Ascending aorta (tissue), 2 donors: ENCODE measurements around the gene PCBP4. TPM values are rescaled to one million over a fixed set of nuclear protein-coding genes. Genes with fewer than 3 reads are reported as not detected.

Experiments used
- DNase-seq, 2 donors: peaks; one replicate each; pipeline ENCODE4 v3.0.0-alpha.2; 2019; ENCODE audit warnings: low spot score in 2 of 2
- H3K27ac ChIP-seq, 2 donors: fragments of 200-600 bp; sonication (generic); one replicate each; pipeline ENCODE4 v1.5.1; 2016 to 2017; ENCODE audit warnings: mild to moderate bottlenecking in 1 of 2
- H3K27me3 ChIP-seq: fragments of 200-600 bp; sonication (generic); one replicate; pipeline ENCODE4 v1.5.1; 2017
- H3K36me3 ChIP-seq, 2 donors: fragments of 200-600 bp; sonication (generic); one replicate each; pipeline ENCODE4 v1.5.1; 2016
- H3K4me1 ChIP-seq, 2 donors: fragments of 200-600 bp; sonication (generic); one replicate each; pipeline ENCODE4 v1.5.1; 2016 to 2017; ENCODE audit warnings: mild to moderate bottlenecking in 1 of 2
- H3K4me3 ChIP-seq, 2 donors: fragments of 200-600 bp; sonication (generic); one replicate each; pipeline ENCODE4 v1.5.1; 2016 to 2017; ENCODE audit warnings: mild to moderate bottlenecking in 1 of 2
- H3K9me3 ChIP-seq, 2 donors: fragments of 200-600 bp; sonication (generic); one replicate each; pipeline ENCODE4 v1.5.1; 2016
- CTCF ChIP-seq, 3 experiments: fragments of 200-600 bp in 2 of 3; fragments of 450-650 bp in 1 of 3; sonication (generic) in 2 of 3; IDR thresholded peaks; one replicate each; pipeline ENCODE4 v1.5.1; 2016 to 2019; ENCODE audit warnings: antibody characterized with exemption in 3 of 3, mild to moderate bottlenecking in 1 of 3, moderate library complexity in 1 of 3
- intact Hi-C: fragments of 100-400 bp; cut with DNase I; formaldehyde crosslinking; loops from one replicate; pipeline ENCODE4 v1.15.1; 2023
- total RNA-seq: library from RNA; depleted of rRNA; stranded (reverse); fragments of >200 nt; gene quantifications from one replicate; pipeline ENCODE4 v1.1.0, GENCODE V29; 2016

Gene PCBP4
- total RNA-seq, 1 donor from 2014 or later = 256 TPM

- H3K4me1 ChIP-seq = no peaks in the 10 kb centered on the region
- no peak overlapping the region for H3K27ac ChIP-seq
- intact Hi-C loops = loop anchor here (10.0 kb wide), 2 partner anchors 564 to 756 kb away; partner anchors contain the start of genes GLT8D1, MANF and SPCS1
- H3K9me3 ChIP-seq = no peaks in the 10 kb centered on the region
- TF ChIP-seq CTCF (IDR thresholded peaks at IDR 0.05) = no peak
- DNase-seq = no peak
- no peak overlapping the region for H3K4me3 ChIP-seq
- peaks cover 0 to 7% of the 10 kb centered on the region in 2 donors for H3K36me3 ChIP-seq
- no peaks in the 10 kb centered on the region for H3K27me3 ChIP-seq
Observed at GRCh38 chr3:51949121-51949520, 18.1 kb downstream of the PCBP4 start.

- intact Hi-C loops = loop anchor here (10.0 kb wide), 2 partner anchors 563 to 757 kb away; partner anchors contain the start of genes GLT8D1, MANF and SPCS1
- TF ChIP-seq CTCF (IDR thresholded peaks at IDR 0.05) = no peak
Observed at GRCh38 chr3:51948016-51948580, 19.2 kb downstream of the PCBP4 start.

GRCh38 chr3:51947215-51947900, 19.9 kb downstream of the PCBP4 start:
- no peak for DNase-seq
- no peaks in the 10 kb centered on the region for H3K9me3 ChIP-seq
- intact Hi-C loops = loop anchor here (10.0 kb wide), 2 partner anchors 563 to 757 kb away; partner anchors contain the start of genes GLT8D1, MANF and SPCS1
- peaks cover 0 to 7% of the 10 kb centered on the region in 2 donors for H3K36me3 ChIP-seq
- no peak for TF ChIP-seq CTCF (IDR thresholded peaks at IDR 0.05)
- no peak overlapping the region for H3K27ac ChIP-seq
- H3K4me3 ChIP-seq = no peak overlapping the region
- H3K4me1 ChIP-seq = peaks cover 12% of the 10 kb centered on the region in 2 donors
- no peaks in the 10 kb centered on the region for H3K27me3 ChIP-seq

More at GRCh38 chr3:51948016-51948580, 19.2 kb downstream of the PCBP4 start:
- Histone ChIP-seq H3K4me1 (peaks cover 4% of the 10 kb centered on the region in 2 donors), H3K27ac (no peak overlapping the region), H3K9me3 (no peaks in the 10 kb centered on the region), H3K36me3 (peaks cover 0 to 7% of the 10 kb centered on the region in 2 donors), H3K27me3 (no peaks in the 10 kb centered on the region), H3K4me3 (no peak overlapping the region)
- DNase-seq = no peak

GRCh38 chr3:51946796-51947195, 20.5 kb downstream of the PCBP4 start:
- DNase-seq = no peak
- TF ChIP-seq CTCF (IDR thresholded peaks at IDR 0.05) = no peak
- H3K4me1 ChIP-seq = peaks cover 13 to 14% of the 10 kb centered on the region in 2 donors
- H3K36me3 ChIP-seq = peaks cover 0 to 7% of the 10 kb centered on the region in 2 donors
- intact Hi-C loops = loop anchor here (10.0 kb wide), 2 partner anchors 562 to 758 kb away; partner anchors contain the start of genes GLT8D1, MANF and SPCS1
- no peak overlapping the region for H3K4me3 ChIP-seq
- no peaks in the 10 kb centered on the region for H3K9me3 ChIP-seq
- H3K27ac ChIP-seq = no peak overlapping the region
- no peaks in the 10 kb centered on the region for H3K27me3 ChIP-seq

GRCh38 chr3:51945926-51946705, 21.1 kb downstream of the PCBP4 start:
- Histone ChIP-seq H3K36me3 (peaks cover 0 to 7% of the 10 kb centered on the region in 2 donors), H3K27me3 (no peaks in the 10 kb centered on the region), H3K4me1 (peaks cover 14 to 18% of the 10 kb centered on the region in 2 donors), H3K9me3 (no peaks in the 10 kb centered on the region), H3K27ac (no peak overlapping the region), H3K4me3 (no peak overlapping the region)
- intact Hi-C loops = loop anchor here (10.0 kb wide), 2 partner anchors 561 to 759 kb away; partner anchors contain the start of genes GLT8D1, MANF and SPCS1
- no peak for DNase-seq
- no peak for TF ChIP-seq CTCF (IDR thresholded peaks at IDR 0.05)
